GM10266 (cell line): ENCODE data around the gene KRTAP9-6.
"Not testable (repeated sequence)": the region's sequence is repeated elsewhere in the genome, so short reads cannot be mapped to it uniquely, and the experiment has no call there.

Experiments
- DNase-seq: peaks from one replicate; pipeline ENCODE4 v3.0.0; 2012; ENCODE audit errors: extremely low spot score
- TF ChIP-seq, protein P1 (sequence below): IDR thresholded peaks from 2 replicates; pipeline ENCODE4 v1.5.1; 2012; ENCODE audit warnings: mild to moderate bottlenecking, low read depth; ENCODE audit not compliant: control insufficient read depth, insufficient read depth; ENCODE audit errors: missing control alignments

Gene KRTAP9-6

DNA sequence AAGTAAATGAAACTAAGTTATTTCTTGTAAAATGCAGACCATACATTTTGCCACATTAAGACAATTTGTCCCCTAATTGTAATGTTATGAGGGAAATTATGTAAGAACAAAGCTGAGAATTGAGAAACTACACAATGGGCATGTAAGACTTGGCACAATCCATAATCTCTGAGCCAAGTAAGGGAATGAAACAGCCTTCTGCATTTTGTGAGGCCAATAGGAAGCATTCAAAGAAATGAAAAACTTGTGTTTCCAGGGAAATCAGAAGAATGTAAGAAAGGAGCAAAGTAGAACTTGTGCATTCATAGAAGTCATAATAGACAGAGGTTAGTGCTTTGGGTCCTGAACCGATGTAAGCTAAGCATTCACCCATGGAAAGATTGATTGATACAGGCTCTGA is 13.9 kb upstream of the KRTAP9-6 start:
- TF ChIP-seq, protein P1, sequence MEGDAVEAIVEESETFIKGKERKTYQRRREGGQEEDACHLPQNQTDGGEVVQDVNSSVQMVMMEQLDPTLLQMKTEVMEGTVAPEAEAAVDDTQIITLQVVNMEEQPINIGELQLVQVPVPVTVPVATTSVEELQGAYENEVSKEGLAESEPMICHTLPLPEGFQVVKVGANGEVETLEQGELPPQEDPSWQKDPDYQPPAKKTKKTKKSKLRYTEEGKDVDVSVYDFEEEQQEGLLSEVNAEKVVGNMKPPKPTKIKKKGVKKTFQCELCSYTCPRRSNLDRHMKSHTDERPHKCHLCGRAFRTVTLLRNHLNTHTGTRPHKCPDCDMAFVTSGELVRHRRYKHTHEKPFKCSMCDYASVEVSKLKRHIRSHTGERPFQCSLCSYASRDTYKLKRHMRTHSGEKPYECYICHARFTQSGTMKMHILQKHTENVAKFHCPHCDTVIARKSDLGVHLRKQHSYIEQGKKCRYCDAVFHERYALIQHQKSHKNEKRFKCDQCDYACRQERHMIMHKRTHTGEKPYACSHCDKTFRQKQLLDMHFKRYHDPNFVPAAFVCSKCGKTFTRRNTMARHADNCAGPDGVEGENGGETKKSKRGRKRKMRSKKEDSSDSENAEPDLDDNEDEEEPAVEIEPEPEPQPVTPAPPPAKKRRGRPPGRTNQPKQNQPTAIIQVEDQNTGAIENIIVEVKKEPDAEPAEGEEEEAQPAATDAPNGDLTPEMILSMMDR: no peak

DNA sequence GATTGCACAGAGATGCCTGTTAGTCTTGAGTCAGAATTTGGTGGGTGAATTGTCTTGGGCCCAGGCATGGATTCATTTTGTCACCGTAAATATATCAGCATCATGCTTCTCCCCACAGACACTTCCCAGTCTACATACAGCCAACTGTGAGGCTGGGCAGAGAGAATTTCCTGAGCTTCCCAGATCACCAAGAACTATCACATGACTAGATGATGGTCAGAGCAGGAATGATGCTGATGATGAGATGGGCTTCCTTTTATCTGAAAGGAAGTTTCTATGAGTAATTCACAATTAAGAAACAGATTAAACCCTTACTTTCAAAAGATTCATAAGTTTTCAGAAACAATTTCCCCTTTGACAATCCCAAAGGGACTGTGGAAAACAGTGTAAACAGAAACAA is 10.3 kb upstream of the KRTAP9-6 start:
- TF ChIP-seq, protein P1: no peak
- DNase-seq: no peak

More for the DNA sequence above, 13.9 kb upstream of the KRTAP9-6 start:
- no peak for DNase-seq

DNA sequence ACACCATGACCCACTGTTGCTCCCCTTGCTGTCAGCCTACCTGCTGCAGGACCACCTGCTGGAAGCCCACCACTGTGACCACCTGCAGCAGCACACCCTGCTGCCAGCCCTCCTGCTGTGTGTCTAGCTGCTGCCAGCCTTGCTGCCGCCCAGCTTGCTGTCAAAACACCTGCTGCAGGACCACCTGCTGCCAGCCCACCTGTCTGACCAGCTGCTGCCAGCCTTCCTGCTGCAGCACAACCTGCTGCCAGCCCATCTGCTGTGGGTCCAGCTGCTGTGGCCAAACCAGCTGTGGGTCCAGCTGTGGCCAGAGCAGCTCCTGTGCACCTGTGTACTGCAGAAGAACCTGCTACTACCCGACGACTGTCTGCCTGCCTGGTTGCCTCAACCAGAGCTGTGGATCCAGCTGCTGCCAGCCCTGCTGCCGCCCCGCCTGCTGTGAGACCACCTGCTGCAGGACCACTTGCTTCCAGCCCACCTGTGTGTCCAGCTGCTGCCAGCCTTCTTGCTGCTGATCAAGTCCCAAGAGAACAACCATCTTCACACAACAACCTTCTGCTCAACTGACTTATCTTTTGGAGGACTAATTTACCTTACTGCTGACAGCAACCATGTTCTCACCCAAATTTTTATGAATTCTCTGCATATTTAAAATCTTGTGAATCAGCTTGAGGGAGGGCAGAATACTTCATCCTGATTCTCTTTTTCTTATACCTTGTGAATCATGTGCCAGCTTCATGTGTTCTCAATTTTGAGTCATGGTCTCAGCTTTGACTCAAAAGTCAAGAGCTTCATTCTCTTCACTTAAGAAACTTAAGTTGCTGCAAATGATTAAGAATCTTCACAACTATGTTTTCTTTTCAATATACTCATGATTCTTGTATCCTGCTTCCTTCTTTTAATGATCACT is 9.5 kb upstream of the KRTAP9-6 start, which contains the start of gene KRTAP9-9:
KRTAP9-9 (plus strand) TSS at position 4 of the 910 bp plus-strand sequence.
- DNase-seq: not testable (repeated sequence)

DNA sequence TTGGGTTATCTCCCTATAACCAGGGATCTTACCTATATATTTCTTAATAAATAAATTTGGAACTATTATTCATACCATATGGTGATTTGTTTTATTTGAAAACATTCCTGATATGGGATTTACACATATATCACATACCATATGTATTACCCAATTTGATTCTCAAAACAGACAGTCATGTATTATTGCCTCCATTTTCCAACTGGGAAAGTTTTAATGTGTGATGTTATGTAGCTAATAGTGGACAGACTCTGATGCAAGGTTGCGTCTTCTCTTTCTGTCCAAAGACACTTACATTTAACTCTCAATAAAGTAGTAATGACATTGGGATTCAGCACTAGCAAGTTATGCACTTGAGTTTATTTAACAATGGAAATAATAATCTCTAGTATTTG is 8.9 kb upstream of the KRTAP9-6 start:
- TF ChIP-seq, protein P1: no peak
- DNase-seq: peak; percentile 0

DNA sequence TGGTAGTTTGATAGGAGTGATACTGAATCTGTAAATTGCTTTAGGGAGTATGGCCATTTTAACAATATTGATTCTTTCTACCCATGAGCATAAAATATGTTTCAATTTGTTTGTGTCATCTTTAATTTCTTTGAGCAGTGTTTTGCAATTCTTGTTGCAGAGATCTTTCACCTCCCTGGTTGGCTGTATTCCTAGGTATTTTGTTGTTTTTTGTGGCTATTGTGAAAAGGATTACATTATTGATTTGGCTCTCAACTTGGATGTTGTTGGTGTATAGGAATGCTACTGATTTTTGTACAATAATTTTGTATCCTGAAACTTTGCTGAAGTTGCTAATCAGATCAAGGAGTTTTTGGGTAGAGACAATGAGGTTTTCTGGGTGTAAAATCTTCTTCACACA is 6.8 kb upstream of the KRTAP9-6 start:
- no peak for DNase-seq
- TF ChIP-seq, protein P1: no peak

DNA sequence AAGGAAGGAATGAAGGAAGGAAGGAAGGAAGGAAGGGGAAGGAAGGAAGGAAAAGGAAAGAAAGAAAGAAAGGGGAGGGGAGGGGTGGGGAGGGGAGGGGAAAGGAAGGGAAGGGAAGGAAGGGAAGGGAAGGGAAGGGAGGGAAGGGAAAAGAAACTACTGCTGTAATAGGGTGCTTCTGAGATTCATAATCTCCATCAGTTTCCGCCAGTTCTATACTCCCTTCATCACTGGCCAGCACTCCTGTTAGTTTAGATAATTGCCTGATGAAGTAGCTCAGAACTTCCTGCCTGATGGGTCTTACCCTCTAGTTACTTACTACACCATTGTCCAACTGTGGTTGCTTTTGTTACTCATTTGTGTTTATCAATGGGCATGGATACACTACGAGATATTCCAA is 2.0 kb upstream of the KRTAP9-6 start:
- DNase-seq: peak; percentile 0
- TF ChIP-seq, protein P1: no peak

DNA sequence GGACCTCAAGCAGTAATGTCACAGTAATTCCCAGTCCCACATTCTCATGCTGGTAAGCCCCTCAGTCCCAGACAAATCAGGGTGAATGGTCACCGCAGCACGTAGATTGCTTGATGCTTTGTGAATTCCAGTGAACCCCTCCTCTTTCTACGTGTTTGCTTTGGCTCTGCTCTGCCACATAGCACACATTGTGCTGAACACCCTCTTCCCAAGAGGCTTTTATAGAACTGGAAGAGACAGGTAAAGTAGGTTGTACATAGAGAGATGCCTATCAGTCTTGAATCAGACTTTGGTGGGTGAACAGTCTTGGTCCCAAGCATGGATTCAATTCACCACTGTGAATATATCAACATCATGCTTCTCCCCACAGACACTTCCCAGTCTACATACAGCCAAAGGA is 579 bp upstream of the KRTAP9-6 start:
- TF ChIP-seq, protein P1: no peak
- peak; percentile 0 for DNase-seq
